ENCODE measurements around the gene PDCD7.

DNA sequence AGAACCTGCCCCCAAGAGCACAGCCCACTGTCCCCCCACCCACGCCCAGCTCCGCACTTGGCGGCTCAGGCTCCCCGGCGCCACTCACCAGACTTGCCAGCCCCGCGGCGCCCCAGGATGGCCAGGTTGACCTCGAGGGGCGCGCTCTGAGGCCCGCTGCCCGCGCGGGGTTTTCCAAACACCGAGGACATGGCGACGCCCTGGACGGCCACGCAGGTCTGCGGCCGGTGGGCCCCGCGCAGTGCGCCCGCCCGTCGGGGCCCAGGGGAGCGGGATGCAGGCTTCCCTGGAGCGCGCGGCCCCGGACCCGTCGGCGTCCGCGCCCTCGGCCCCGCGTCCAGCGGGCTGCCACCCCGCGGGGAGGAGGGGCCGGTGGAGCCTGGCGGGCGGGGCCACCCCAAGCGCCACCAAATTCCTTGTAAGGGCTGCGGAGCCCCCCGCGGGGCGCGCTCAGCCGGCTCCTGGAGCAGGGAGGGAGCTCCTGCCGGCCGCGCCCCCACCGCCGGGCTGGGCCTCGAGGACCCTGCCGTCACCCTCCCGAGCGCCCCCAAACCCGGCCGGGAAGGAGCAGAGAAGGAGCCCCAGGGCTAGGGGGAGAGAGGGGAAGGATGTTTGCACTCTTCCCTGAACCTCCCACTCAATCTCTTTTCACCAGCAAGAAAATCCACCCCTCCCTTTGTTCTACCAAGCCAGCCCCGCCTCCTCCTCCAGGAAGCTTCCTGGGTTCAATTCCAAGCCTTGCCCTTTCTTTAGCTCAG lies 65.8 kb downstream of the PDCD7 start, which contains the start of gene RASL12:
- TF ChIP-seq, protein P1, sequence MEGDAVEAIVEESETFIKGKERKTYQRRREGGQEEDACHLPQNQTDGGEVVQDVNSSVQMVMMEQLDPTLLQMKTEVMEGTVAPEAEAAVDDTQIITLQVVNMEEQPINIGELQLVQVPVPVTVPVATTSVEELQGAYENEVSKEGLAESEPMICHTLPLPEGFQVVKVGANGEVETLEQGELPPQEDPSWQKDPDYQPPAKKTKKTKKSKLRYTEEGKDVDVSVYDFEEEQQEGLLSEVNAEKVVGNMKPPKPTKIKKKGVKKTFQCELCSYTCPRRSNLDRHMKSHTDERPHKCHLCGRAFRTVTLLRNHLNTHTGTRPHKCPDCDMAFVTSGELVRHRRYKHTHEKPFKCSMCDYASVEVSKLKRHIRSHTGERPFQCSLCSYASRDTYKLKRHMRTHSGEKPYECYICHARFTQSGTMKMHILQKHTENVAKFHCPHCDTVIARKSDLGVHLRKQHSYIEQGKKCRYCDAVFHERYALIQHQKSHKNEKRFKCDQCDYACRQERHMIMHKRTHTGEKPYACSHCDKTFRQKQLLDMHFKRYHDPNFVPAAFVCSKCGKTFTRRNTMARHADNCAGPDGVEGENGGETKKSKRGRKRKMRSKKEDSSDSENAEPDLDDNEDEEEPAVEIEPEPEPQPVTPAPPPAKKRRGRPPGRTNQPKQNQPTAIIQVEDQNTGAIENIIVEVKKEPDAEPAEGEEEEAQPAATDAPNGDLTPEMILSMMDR (IDR thresholded peaks at IDR 0.05) = no peak
- TF ChIP-seq POLR2A (IDR thresholded peaks at IDR 0.05) = no peak
- no peak for TF ChIP-seq POLR2AphosphoS5 (IDR thresholded peaks at IDR 0.05)

All from transverse colon (tissue), 4 donors.